SK-N-SH (cell line): ENCODE data around the gene ZNF516. TPM values are rescaled to one million over a fixed set of nuclear protein-coding genes. Genes with fewer than 3 reads are reported as not detected.

Experiments
- CTCF ChIA-PET: fragments of 300-600, 350-600 bp; formaldehyde crosslinking; extraction: SDS; loops from one replicate; lab custom pipeline; 2021; lab: Yijun Ruan, JAX
- POLR2A ChIA-PET: fragments of 350-600 bp; sonication (Branson Sonifier 250); formaldehyde crosslinking; extraction: SDS; loops from one replicate; lab custom pipeline; 2020; ENCODE audit warnings: antibody characterized with exemption, inconsistent platforms; lab: Yijun Ruan, JAX
- DNase-seq: peaks from one replicate; pipeline ENCODE4 v3.0.0; 2012
- H2AFZ ChIP-seq: fragments of 200-600 bp; sonication (generic); 2 replicates; pipeline ENCODE4 v1.8.1; 2016; ENCODE audit warnings: antibody characterized with exemption, mild to moderate bottlenecking, low read depth
- H3F3A ChIP-seq: fragments of 200-600 bp; sonication (generic); replicated peaks from 2 replicates; pipeline ENCODE3; 2016; ENCODE audit warnings: antibody characterized with exemption, mild to moderate bottlenecking; ENCODE audit not compliant: insufficient read depth
- H3K27ac ChIP-seq, 2 experiments: fragments of 200-500 bp in 1 of 2; fragments of 200-600 bp in 1 of 2; sonication (Bioruptor generic) in 1 of 2; sonication (generic), shearing (Covaris generic) in 1 of 2; 2 replicates each; pipeline versions ENCODE4 v1.5.1 to v1.6.1; 2014 to 2016; ENCODE audit warnings: low read depth in 2 of 2, inconsistent platforms in 1 of 2, low read length in 1 of 2, mild to moderate bottlenecking in 1 of 2, mixed read lengths in 1 of 2
- H3K27me3 ChIP-seq: fragments of 200-600 bp; sonication (generic), shearing (Covaris generic); 2 replicates; pipeline ENCODE4 v1.6.1; 2016; ENCODE audit warnings: mixed run types; ENCODE audit not compliant: insufficient read depth
- H3K36me3 ChIP-seq, 2 experiments: fragments of 200-500 bp in 1 of 2; fragments of 200-600 bp in 1 of 2; sonication (Bioruptor generic) in 1 of 2; sonication (generic) in 1 of 2; replicated peaks in 1 of 2; 2 replicates each; pipeline versions ENCODE3 to v1.5.1; 2014 to 2016; ENCODE audit warnings: low read length in 1 of 2, mild to moderate bottlenecking in 1 of 2; ENCODE audit not compliant: insufficient read depth in 2 of 2, control insufficient read depth in 1 of 2
- H3K4me1 ChIP-seq, 2 experiments: fragments of 200-500 bp in 1 of 2; fragments of 200-600 bp in 1 of 2; sonication (Bioruptor generic) in 1 of 2; sonication (generic), shearing (Covaris generic) in 1 of 2; 2 replicates each; pipeline versions ENCODE4 v1.5.1 to v1.6.1; 2014 to 2016; ENCODE audit warnings: low read depth in 1 of 2, low read length in 1 of 2, mixed run types in 1 of 2; ENCODE audit not compliant: insufficient read depth in 2 of 2, control insufficient read depth in 1 of 2
- H3K4me2 ChIP-seq: fragments of 200-600 bp; sonication (generic), shearing (Covaris generic); 2 replicates; pipeline ENCODE4 v1.6.1; 2017; ENCODE audit warnings: mixed run types
- H3K4me3 ChIP-seq, 2 experiments: fragments of 200-500 bp in 1 of 2; fragments of 200-600 bp in 1 of 2; sonication (Bioruptor generic) in 1 of 2; sonication (generic), shearing (Covaris generic) in 1 of 2; 2 replicates each; pipeline versions ENCODE4 v1.5.1 to v1.8.1; 2014 to 2016; ENCODE audit warnings: low read depth in 2 of 2, inconsistent platforms in 1 of 2, low read length in 1 of 2, mild to moderate bottlenecking in 1 of 2, mixed read lengths in 1 of 2, moderate library complexity in 1 of 2
- H3K79me2 ChIP-seq: fragments of 200-600 bp; sonication (generic); 2 replicates; pipeline ENCODE4 v1.8.1; 2017; ENCODE audit warnings: mild to moderate bottlenecking; ENCODE audit not compliant: insufficient read depth
- H3K9ac ChIP-seq: fragments of 200-600 bp; sonication (generic); 2 replicates; pipeline ENCODE4 v1.6.1; 2017; ENCODE audit warnings: mixed run types
- H3K9me2 ChIP-seq: fragments of 200-600 bp; sonication (generic); 2 replicates; pipeline ENCODE4 v1.6.1; 2017; ENCODE audit warnings: mixed run types
- H3K9me3 ChIP-seq: fragments of 200-600 bp; sonication (generic); 2 replicates; pipeline ENCODE4 v1.6.1; 2017; ENCODE audit warnings: mixed run types, mild to moderate bottlenecking, moderate library complexity
- H4K20me1 ChIP-seq: fragments of 200-600 bp; sonication (generic); 2 replicates; pipeline ENCODE4 v1.6.1; 2017; ENCODE audit warnings: mild to moderate bottlenecking, mixed run types; ENCODE audit not compliant: insufficient read depth
- ELF1 ChIP-seq: IDR thresholded peaks from 2 replicates; pipeline ENCODE4 v1.4.0; 2012
- EZH2phosphoT487 ChIP-seq: fragments of 200-600 bp; sonication (generic); IDR thresholded peaks from 2 replicates; pipeline ENCODE4 v1.6.1; 2017; ENCODE audit warnings: low read depth, mixed run types, mild to moderate bottlenecking, antibody characterized with exemption, moderate library complexity, borderline replicate concordance
- FOSL2 ChIP-seq: IDR thresholded peaks from 2 replicates; pipeline ENCODE4 v1.4.0; 2012; ENCODE audit warnings: low read depth, mild to moderate bottlenecking, moderate library complexity, borderline replicate concordance
- GABPA ChIP-seq: IDR thresholded peaks from 2 replicates; pipeline ENCODE4 v1.4.0; 2012; ENCODE audit warnings: low read depth, mild to moderate bottlenecking
- GATA2 ChIP-seq: sonication (generic); formaldehyde crosslinking; IDR thresholded peaks from 2 replicates; pipeline ENCODE4 v1.5.0; 2020; ENCODE audit warnings: mild to moderate bottlenecking, missing genetic modification reagents
- IRF3 ChIP-seq: fragments of 150-350 bp; IDR thresholded peaks from 2 replicates; pipeline ENCODE4 v1.6.1; 2016; ENCODE audit warnings: mild to moderate bottlenecking, low read depth, low read length
- JUND ChIP-seq: IDR thresholded peaks from 2 replicates; pipeline ENCODE4 v1.4.0; 2012
- MXI1 ChIP-seq: IDR thresholded peaks from 2 replicates; pipeline ENCODE4 v1.6.1; 2012; ENCODE audit warnings: mild to moderate bottlenecking, low read depth, low read length, improper control_type of control experiment
- NFIC ChIP-seq: IDR thresholded peaks from 2 replicates; pipeline ENCODE4 v1.4.0; 2012; ENCODE audit warnings: borderline replicate concordance
- NRF1 ChIP-seq: IDR thresholded peaks from 2 replicates; pipeline ENCODE4 v1.6.1; 2012; ENCODE audit warnings: low read depth, mild to moderate bottlenecking, low read length
- PBX3 ChIP-seq: IDR thresholded peaks from 2 replicates; pipeline ENCODE4; 2012
- POLR2AphosphoS5 ChIP-seq: IDR thresholded peaks from 2 replicates; pipeline ENCODE4 v1.6.1; 2012; ENCODE audit warnings: low read depth, low read length
- RAD21 ChIP-seq: IDR thresholded peaks from 2 replicates; pipeline ENCODE4 v1.6.1; 2012; ENCODE audit warnings: mild to moderate bottlenecking, low read length
- RXRA ChIP-seq: IDR thresholded peaks from 2 replicates; pipeline ENCODE4 v1.4.0; 2012; ENCODE audit warnings: low read depth, mild to moderate bottlenecking, borderline replicate concordance
- SIN3A ChIP-seq: IDR thresholded peaks from 2 replicates; pipeline ENCODE4 v1.6.1; 2012; ENCODE audit warnings: low read depth, mild to moderate bottlenecking, low read length, moderate library complexity, borderline replicate concordance
- TAF1 ChIP-seq: IDR thresholded peaks from 2 replicates; pipeline ENCODE4 v1.6.1; 2012; ENCODE audit warnings: low read depth, mild to moderate bottlenecking, low read length, moderate library complexity, borderline replicate concordance
- YY1 ChIP-seq: IDR thresholded peaks from 2 replicates; pipeline ENCODE4 v1.4.0; 2012; ENCODE audit warnings: low read depth, mild to moderate bottlenecking
- ZBTB33 ChIP-seq: IDR thresholded peaks from 2 replicates; pipeline ENCODE4 v1.4.0; 2012; ENCODE audit warnings: low read depth, borderline replicate concordance
- WGBS: methylation state at CpG from one replicate; pipeline ENCODE4 v1.1.6; 2017; ENCODE audit warnings: low lambda C conversion rate; 5-methylcytosine and 5-hydroxymethylcytosine counted together
- polyA plus RNA-seq, 3 experiments: library from polyadenylated mRNA; depleted of rRNA; stranded (reverse); fragments of >200 nt; gene quantifications; 2 replicates each; pipeline ENCODE4 v1.2.3, GENCODE V29; 2012

ZNF516 gene
- polyA plus RNA-seq, 1 of the 3 experiments (the other 2 are of a cell fraction), result 4.4 TPM

- H3K9ac ChIP-seq, result no peak overlapping the region
- WGBS, result 87% methylated on average over 3 of the region's 10 CpGs
- no peaks in the 10 kb centered on the region for H3K9me3 ChIP-seq
- H3K4me2 ChIP-seq, result no peak overlapping the region
- ChIA-PET POLR2A (no interaction called here), CTCF (interaction anchor here (1.6 to 2.0 kb wide), 2 partner anchors 13 to 324 kb away, joined by 4 to 7 read pairs; no protein-coding TSS in a partner anchor)
- H3K79me2 ChIP-seq, result peaks cover 3% of the 10 kb centered on the region; the same call in 1 of the 2 replicates
- H3K4me3 ChIP-seq, result no peak overlapping the region
- no peak overlapping the region for H2AFZ ChIP-seq
- H4K20me1 ChIP-seq, result peaks cover 7% of the 10 kb centered on the region; the same call in 1 of the 2 replicates
- H3K36me3 ChIP-seq, result no peaks in the 10 kb centered on the region
- H3K4me1 ChIP-seq, result no peaks in the 10 kb centered on the region; a peak in 1 of 4 replicates
- no peaks in the 10 kb centered on the region for H3K27me3 ChIP-seq
- TF ChIP-seq GABPA, result no peak
- TF ChIP-seq TAF1, result no peak
- no peak for TF ChIP-seq ELF1
- TF ChIP-seq SIN3A, result no peak
- TF ChIP-seq EZH2phosphoT487, result no peak
- no peak for TF ChIP-seq ZBTB33
- no peak for TF ChIP-seq RXRA
- TF ChIP-seq YY1, result no peak
- TF ChIP-seq RAD21, result no peak
- no peak for TF ChIP-seq IRF3
- no peak for TF ChIP-seq PBX3
- no peak for TF ChIP-seq POLR2AphosphoS5
- TF ChIP-seq NRF1, result no peak
- no peak for TF ChIP-seq GATA2 (CRISPR knock-in tag)
- TF ChIP-seq FOSL2, result no peak
- TF ChIP-seq JUND, result no peak
- no peak for TF ChIP-seq MXI1
- TF ChIP-seq NFIC, result no peak
- TF ChIP-seq, all 33 proteins: peak for 0
- H3K9me2 ChIP-seq, result no peaks in the 10 kb centered on the region
- H3K27ac ChIP-seq, result no peak overlapping the region
- DNase-seq, result no peak
- no peaks in the 10 kb centered on the region for H3F3A ChIP-seq
These were observed 109.4 kb downstream of the ZNF516 start for GRCh38 chr18:76385681-76385975.
